K562 (cell line): ENCODE results near the gene ARMH3. TPM values are rescaled to one million over a fixed set of nuclear protein-coding genes. Genes with fewer than 3 reads are reported as not detected.

Experiments used
- CBX1 ChIP-seq: sonication (generic); IDR thresholded peaks from 2 replicates; pipeline ENCODE4 v1.6.1; 2016; ENCODE audit warnings: antibody characterized with exemption, low read depth, mild to moderate bottlenecking
- HDAC8 ChIP-seq: fragments of 450-650 bp; IDR thresholded peaks from 2 replicates; pipeline ENCODE4 v1.6.1; 2016; ENCODE audit warnings: mild to moderate bottlenecking, missing genetic modification characterization, moderate library complexity, missing compliant biosample characterization
- MEF2A ChIP-seq: IDR thresholded peaks from 2 replicates; pipeline ENCODE4 v1.6.1; 2011; ENCODE audit warnings: low read depth, mild to moderate bottlenecking, low read length, moderate library complexity; ENCODE audit not compliant: control insufficient read depth
- MTA3 ChIP-seq: fragments of 450-650 bp; formaldehyde crosslinking; IDR thresholded peaks from 2 replicates; pipeline ENCODE4 v1.6.1; 2017; ENCODE audit warnings: mild to moderate bottlenecking, borderline replicate concordance
- NR1H2 ChIP-seq: sonication (generic); formaldehyde crosslinking; IDR thresholded peaks from 2 replicates; pipeline ENCODE4 v1.4.0; 2020; ENCODE audit warnings: mild to moderate bottlenecking, missing genetic modification reagents
- SIRT6 ChIP-seq: IDR thresholded peaks from one replicate; pipeline ENCODE4 v1.6.1; 2012; ENCODE audit warnings: low read depth, mild to moderate bottlenecking, control low read depth, inconsistent platforms, low read length, moderate library complexity
- SRF ChIP-seq, 2 experiments: fragments of 250-450, 450-650 bp in 1 of 2; sonication (Bioruptor Pico) in 1 of 2; sonication (generic) in 1 of 2; formaldehyde crosslinking; IDR thresholded peaks; 2 replicates each; pipeline versions ENCODE4 v1.5.0 to v1.5.1; 2020 to 2022; ENCODE audit warnings: mild to moderate bottlenecking in 1 of 2, missing genetic modification reagents in 1 of 2
- TOE1 ChIP-seq, 2 experiments: fragments of 450-650 bp in 1 of 2; sonication (generic) in 1 of 2; formaldehyde crosslinking in 1 of 2; IDR thresholded peaks; 2 replicates each; pipeline versions ENCODE4 v1.7.1 to v1.8.0; 2016 to 2022; ENCODE audit warnings: borderline replicate concordance in 2 of 2, mild to moderate bottlenecking in 2 of 2, antibody characterized with exemption in 1 of 2, inconsistent platforms in 1 of 2, low read depth in 1 of 2, missing genetic modification reagents in 1 of 2, moderate library complexity in 1 of 2
- UBTF ChIP-seq, 2 experiments: IDR thresholded peaks; 2 replicates each; pipeline ENCODE4 v1.6.1; 2012; ENCODE audit warnings: improper control_type of control experiment in 2 of 2, low read depth in 2 of 2, low read length in 2 of 2, borderline replicate concordance in 1 of 2
- ZFX ChIP-seq: sonication (generic); formaldehyde crosslinking; IDR thresholded peaks from 2 replicates; pipeline ENCODE4 v1.8.0; 2022; ENCODE audit warnings: mild to moderate bottlenecking, missing genetic modification reagents, moderate library complexity
- ZNF175 ChIP-seq: fragments of 200-800 bp; sonication (Bioruptor generic); IDR thresholded peaks from 2 replicates; pipeline ENCODE4 v1.6.1; 2016; ENCODE audit warnings: low read depth, mild to moderate bottlenecking, missing genetic modification characterization, missing compliant biosample characterization
- polyA plus RNA-seq, 8 experiments: library from polyadenylated mRNA; depleted of rRNA in 4 of 8; stranded (reverse) in 5 of 8; unstranded in 3 of 8; fragments of >200 nt; fragmentation: Nextera tagmentation in 2 of 8; fragmentation: Illumina TruSeq in 1 of 8; extraction: Ambion mirVana in 2 of 8; extraction: Trizol in 1 of 8; gene quantifications; 2 replicates each; pipeline versions ENCODE4 v1.2.1 to v1.2.3, GENCODE V29; 2011 to 2014; ENCODE audit warnings: inconsistent platforms in 1 of 8, missing spikeins in 1 of 8
- total RNA-seq, 7 experiments: library from RNA; depleted of rRNA in 6 of 7; stranded (reverse); fragments of >200 nt in 6 of 7; fragmentation: Illumina TruSeq in 2 of 7; extraction: Trizol in 2 of 7; gene quantifications; 2 replicates each; pipeline versions ENCODE4 v1.2.1 to v1.2.3, GENCODE V29; 2011 to 2021; ENCODE audit warnings: low replicate concordance in 1 of 7
- TF ChIP-seq, protein P1 (sequence below): sonication (generic); formaldehyde crosslinking; IDR thresholded peaks from 2 replicates; pipeline ENCODE4 v1.8.0; 2023; ENCODE audit warnings: mild to moderate bottlenecking, missing genetic modification reagents
- TF ChIP-seq, protein P2 (sequence below): sonication (generic); formaldehyde crosslinking; IDR thresholded peaks from 2 replicates; pipeline ENCODE4 v1.8.1; 2023; ENCODE audit warnings: mild to moderate bottlenecking, missing genetic modification reagents, moderate library complexity
- TF ChIP-seq, protein P3 (sequence below): fragments of 250-450 bp; sonication (Bioruptor Pico); IDR thresholded peaks from 2 replicates; pipeline ENCODE4 v1.8.0; 2021; ENCODE audit warnings: borderline replicate concordance, mild to moderate bottlenecking, moderate library complexity; ENCODE audit not compliant: poor library complexity, severe bottlenecking

The ARMH3 gene
- total and polyA plus RNA-seq, 9 of the 15 experiments (the other 6 are each of a cell fraction or from before 2014, with no cell fraction given), result 0.29 to 0.73 TPM; not detected in 7

- TF ChIP-seq, protein P1, sequence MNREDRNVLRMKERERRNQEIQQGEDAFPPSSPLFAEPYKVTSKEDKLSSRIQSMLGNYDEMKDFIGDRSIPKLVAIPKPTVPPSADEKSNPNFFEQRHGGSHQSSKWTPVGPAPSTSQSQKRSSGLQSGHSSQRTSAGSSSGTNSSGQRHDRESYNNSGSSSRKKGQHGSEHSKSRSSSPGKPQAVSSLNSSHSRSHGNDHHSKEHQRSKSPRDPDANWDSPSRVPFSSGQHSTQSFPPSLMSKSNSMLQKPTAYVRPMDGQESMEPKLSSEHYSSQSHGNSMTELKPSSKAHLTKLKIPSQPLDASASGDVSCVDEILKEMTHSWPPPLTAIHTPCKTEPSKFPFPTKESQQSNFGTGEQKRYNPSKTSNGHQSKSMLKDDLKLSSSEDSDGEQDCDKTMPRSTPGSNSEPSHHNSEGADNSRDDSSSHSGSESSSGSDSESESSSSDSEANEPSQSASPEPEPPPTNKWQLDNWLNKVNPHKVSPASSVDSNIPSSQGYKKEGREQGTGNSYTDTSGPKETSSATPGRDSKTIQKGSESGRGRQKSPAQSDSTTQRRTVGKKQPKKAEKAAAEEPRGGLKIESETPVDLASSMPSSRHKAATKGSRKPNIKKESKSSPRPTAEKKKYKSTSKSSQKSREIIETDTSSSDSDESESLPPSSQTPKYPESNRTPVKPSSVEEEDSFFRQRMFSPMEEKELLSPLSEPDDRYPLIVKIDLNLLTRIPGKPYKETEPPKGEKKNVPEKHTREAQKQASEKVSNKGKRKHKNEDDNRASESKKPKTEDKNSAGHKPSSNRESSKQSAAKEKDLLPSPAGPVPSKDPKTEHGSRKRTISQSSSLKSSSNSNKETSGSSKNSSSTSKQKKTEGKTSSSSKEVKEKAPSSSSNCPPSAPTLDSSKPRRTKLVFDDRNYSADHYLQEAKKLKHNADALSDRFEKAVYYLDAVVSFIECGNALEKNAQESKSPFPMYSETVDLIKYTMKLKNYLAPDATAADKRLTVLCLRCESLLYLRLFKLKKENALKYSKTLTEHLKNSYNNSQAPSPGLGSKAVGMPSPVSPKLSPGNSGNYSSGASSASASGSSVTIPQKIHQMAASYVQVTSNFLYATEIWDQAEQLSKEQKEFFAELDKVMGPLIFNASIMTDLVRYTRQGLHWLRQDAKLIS, result peak; percentile 71; the same call in 1 of the 2 replicates
- TF ChIP-seq, protein P2, sequence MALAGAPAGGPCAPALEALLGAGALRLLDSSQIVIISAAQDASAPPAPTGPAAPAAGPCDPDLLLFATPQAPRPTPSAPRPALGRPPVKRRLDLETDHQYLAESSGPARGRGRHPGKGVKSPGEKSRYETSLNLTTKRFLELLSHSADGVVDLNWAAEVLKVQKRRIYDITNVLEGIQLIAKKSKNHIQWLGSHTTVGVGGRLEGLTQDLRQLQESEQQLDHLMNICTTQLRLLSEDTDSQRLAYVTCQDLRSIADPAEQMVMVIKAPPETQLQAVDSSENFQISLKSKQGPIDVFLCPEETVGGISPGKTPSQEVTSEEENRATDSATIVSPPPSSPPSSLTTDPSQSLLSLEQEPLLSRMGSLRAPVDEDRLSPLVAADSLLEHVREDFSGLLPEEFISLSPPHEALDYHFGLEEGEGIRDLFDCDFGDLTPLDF, result 0 out of 2 replicates have a peak, but pooled peaks have one; percentile 57
- TF ChIP-seq NR1H2, result 0 out of 2 replicates have a peak, but pooled peaks have one; percentile 47
- TF ChIP-seq ZNF175 (CRISPR knock-in tag), result no peak
- TF ChIP-seq SRF (CRISPR knock-in tag; IDR thresholded peaks at IDR 0.05), result no peak; a peak in 1 of 4 replicates
- no peak for TF ChIP-seq CBX1
- TF ChIP-seq MTA3, result peak; percentile 77; the same call in 1 of the 2 replicates
- TF ChIP-seq ZFX, result peak; percentile 99
- TF ChIP-seq TOE1 (IDR thresholded peaks at IDR 0.05; ENCODE audit: borderline replicate concordance), result peak; percentile 93; the same call in 1 of the 2 replicates
- TF ChIP-seq TOE1 (CRISPR knock-in tag; IDR thresholded peaks at IDR 0.05; ENCODE audit: borderline replicate concordance, low read depth), result no peak
- TF ChIP-seq, protein P3, sequence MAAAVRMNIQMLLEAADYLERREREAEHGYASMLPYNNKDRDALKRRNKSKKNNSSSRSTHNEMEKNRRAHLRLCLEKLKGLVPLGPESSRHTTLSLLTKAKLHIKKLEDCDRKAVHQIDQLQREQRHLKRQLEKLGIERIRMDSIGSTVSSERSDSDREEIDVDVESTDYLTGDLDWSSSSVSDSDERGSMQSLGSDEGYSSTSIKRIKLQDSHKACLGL, result no peak
- TF ChIP-seq UBTF (IDR thresholded peaks at IDR 0.05; ENCODE audit: borderline replicate concordance in 1 of 2, low read depth in 2 of 2, low read length in 2 of 2), result 0 out of 4 replicates have a peak, but pooled peaks of 1 of the 2 experiments have one; percentile 20
- TF ChIP-seq HDAC8, result peak; percentile 43; the same call in 1 of the 2 replicates
- TF ChIP-seq MEF2A, result no peak
- no peak for TF ChIP-seq SIRT6
Measured at GRCh38 chr10:102055647-102056419, at the start of gene ARMH3 (continued).
